K562 (cell line): ENCODE data around the gene HSF5. TPM values are rescaled to one million over a fixed set of nuclear protein-coding genes. Genes with fewer than 3 reads are reported as not detected.

Experiments used
- ATAC-seq: fragments of 200-7000 bp; cut with Tn5 transposase; 3 replicates; pipeline ENCODE4 v1.9.1; 2020; ENCODE audit warnings: moderate library complexity
- BruUV-seq: library from RNA; stranded (reverse); fragments of 400-500 nt; replicated peaks from 2 replicates; lab custom pipeline; 2021; lab: Mats Ljungman, UMichigan
- CTCF ChIA-PET: fragments of 300-600 bp; formaldehyde crosslinking; extraction: SDS; loops from one replicate; lab custom pipeline; 2021; ENCODE audit warnings: low intra/inter-chr PET ratio; lab: Yijun Ruan, JAX
- POLR2A ChIA-PET: fragments of 300-600, 350-650 bp; sonication (Branson Sonifier 250); formaldehyde crosslinking; extraction: SDS; loops from one replicate; lab custom pipeline; 2021; ENCODE audit warnings: antibody characterized with exemption, inconsistent platforms; lab: Yijun Ruan, JAX
- DNase-seq, 4 experiments: peaks; one replicate each; pipeline versions ENCODE4 v3.0.0 to v3.0.0-alpha.2; 2011 to 2018; ENCODE audit warnings: low spot score in 3 of 4, mixed read lengths in 3 of 4; ENCODE audit errors: extremely low read depth in 1 of 4
- FAIRE-seq: peaks from 2 replicates; lab custom pipeline; 2011; peaks lifted over from hg19 to GRCh38; lab: Jason Lieb, UNC
- H2AFZ ChIP-seq: 2 replicates; pipeline ENCODE4 v1.6.0; 2011; ENCODE audit warnings: low read depth, low read length, control low read depth, inconsistent platforms
- H3K27ac ChIP-seq: fragments of 200-600 bp; 3 replicates; pipeline ENCODE4 v1.8.0; 2011; ENCODE audit warnings: low read depth, mild to moderate bottlenecking, control low read depth, inconsistent platforms, low read length, moderate library complexity, mixed read lengths; ENCODE audit errors: extremely low read depth
- H3K27me3 ChIP-seq, 2 experiments: fragments of 300-600 bp in 1 of 2; 2 replicates in 1 of 2; 3 replicates in 1 of 2; pipeline versions ENCODE4 v1.6.0 to v1.8.0; 2011; ENCODE audit warnings: inconsistent platforms in 2 of 2, low read length in 2 of 2, mild to moderate bottlenecking in 1 of 2, mixed read lengths in 1 of 2, moderate library complexity in 1 of 2; ENCODE audit not compliant: control insufficient read depth in 2 of 2, insufficient read depth in 2 of 2
- H3K36me3 ChIP-seq: fragments of 300-600 bp; 3 replicates; pipeline ENCODE4 v1.8.0; 2011; ENCODE audit warnings: mild to moderate bottlenecking, low read length, inconsistent platforms; ENCODE audit not compliant: control insufficient read depth, insufficient read depth
- H3K4me1 ChIP-seq, 2 experiments: fragments of 200-600 bp in 1 of 2; replicated peaks in 1 of 2; 2 replicates in 1 of 2; 3 replicates in 1 of 2; pipeline versions ENCODE4 v1.5.1 to v1.8.0; 2011; ENCODE audit warnings: inconsistent platforms in 2 of 2, low read length in 2 of 2, mild to moderate bottlenecking in 1 of 2, mixed read lengths in 1 of 2, moderate library complexity in 1 of 2; ENCODE audit not compliant: control insufficient read depth in 2 of 2, insufficient read depth in 2 of 2
- H3K4me2 ChIP-seq: 2 replicates; pipeline ENCODE4 v1.6.1; 2011; ENCODE audit warnings: low read length, control low read depth, inconsistent platforms, mixed read lengths; ENCODE audit not compliant: insufficient read depth
- H3K4me3 ChIP-seq: fragments of 200-600 bp; sonication (generic), shearing (Covaris generic); 2 replicates; pipeline ENCODE4 v1.5.1; 2016; ENCODE audit warnings: control low read depth, inconsistent platforms
- H3K79me2 ChIP-seq: fragments of 200-600 bp; 3 replicates; pipeline ENCODE4 v1.8.0; 2011; ENCODE audit warnings: low read length, inconsistent platforms; ENCODE audit not compliant: control insufficient read depth, insufficient read depth
- H3K9ac ChIP-seq, 2 experiments: 2 replicates each; pipeline versions ENCODE4 v1.6.0 to v1.6.1; 2011; ENCODE audit warnings: low read depth in 2 of 2, low read length in 2 of 2, control low read depth in 1 of 2, inconsistent platforms in 1 of 2, mild to moderate bottlenecking in 1 of 2, mixed read lengths in 1 of 2; ENCODE audit not compliant: insufficient read depth in 1 of 2
- H3K9me1 ChIP-seq: one replicate; pipeline ENCODE4 v1.6.0; 2011; ENCODE audit warnings: inconsistent platforms, mild to moderate bottlenecking, low read length, moderate library complexity; ENCODE audit not compliant: control insufficient read depth, insufficient read depth
- H3K9me3 ChIP-seq: replicated peaks from 2 replicates; pipeline ENCODE4 v1.5.1; 2011; ENCODE audit warnings: low read depth, low read length, inconsistent platforms; ENCODE audit not compliant: control insufficient read depth, insufficient read depth
- H4K20me1 ChIP-seq: replicated peaks from 2 replicates; pipeline ENCODE4 v1.6.1; 2011; ENCODE audit warnings: low read length, inconsistent platforms, mixed read lengths; ENCODE audit not compliant: control insufficient read depth, insufficient read depth
- CBX2 ChIP-seq: fragments of 200-600 bp; sonication (generic); IDR thresholded peaks from one replicate; pipeline ENCODE4 v1.6.1; 2012; ENCODE audit warnings: mild to moderate bottlenecking, low read length, inconsistent platforms; ENCODE audit not compliant: insufficient read depth, poor library complexity, severe bottlenecking
- HDAC1 ChIP-seq, 2 experiments: fragments of 450-650 bp; IDR thresholded peaks; 2 replicates each; pipeline ENCODE4 v1.6.1; 2016 to 2017; ENCODE audit warnings: inconsistent platforms in 1 of 2, mild to moderate bottlenecking in 1 of 2, moderate library complexity in 1 of 2
- KDM5B ChIP-seq: fragments of 200-600 bp; sonication (generic); IDR thresholded peaks from 2 replicates; pipeline ENCODE4 v1.6.1; 2012; ENCODE audit warnings: low read depth, mild to moderate bottlenecking, moderate library complexity, low read length, control low read depth, inconsistent platforms; ENCODE audit not compliant: insufficient replicate concordance
- POLR2B ChIP-seq: fragments of 450-650 bp; IDR thresholded peaks from 2 replicates; pipeline ENCODE4 v1.6.1; 2018; ENCODE audit warnings: low read depth; ENCODE audit not compliant: partially characterized antibody
- SMARCC2 ChIP-seq: fragments of 450-650 bp; IDR thresholded peaks from 2 replicates; pipeline ENCODE4 v1.6.1; 2017; ENCODE audit warnings: antibody characterized with exemption, moderate library complexity, mild to moderate bottlenecking, low read depth
- ZFX ChIP-seq: sonication (generic); formaldehyde crosslinking; IDR thresholded peaks from 2 replicates; pipeline ENCODE4 v1.8.0; 2022; ENCODE audit warnings: mild to moderate bottlenecking, missing genetic modification reagents, moderate library complexity
- WGBS: fragments of 100-300 bp; shearing (Covaris generic); methylation state at CpG from one replicate; pipeline ENCODE4 v1.1.6; 2016; ENCODE audit warnings: low coverage, mixed read lengths; ENCODE audit not compliant: insufficient coverage; ENCODE audit errors: missing lambda C conversion rate; 5-methylcytosine and 5-hydroxymethylcytosine counted together
- in situ Hi-C: fragments of 300-500 bp; cut with MboI; formaldehyde crosslinking; loops from 4 replicates; pipeline ENCODE4 v1.15.0; 2018; ENCODE audit warnings: inconsistent platforms, mixed read lengths
- intact Hi-C: fragments of 100-400 bp; cut with micrococcal nuclease; formaldehyde crosslinking; loops from 2 replicates; pipeline ENCODE4 v1.14.2; 2022
- polyA plus RNA-seq, 8 experiments: library from polyadenylated mRNA; depleted of rRNA in 4 of 8; stranded (reverse) in 5 of 8; unstranded in 3 of 8; fragments of >200 nt; fragmentation: Nextera tagmentation in 2 of 8; fragmentation: Illumina TruSeq in 1 of 8; extraction: Ambion mirVana in 2 of 8; extraction: Trizol in 1 of 8; gene quantifications; 2 replicates each; pipeline versions ENCODE4 v1.2.1 to v1.2.3, GENCODE V29; 2011 to 2014; ENCODE audit warnings: inconsistent platforms in 1 of 8, missing spikeins in 1 of 8
- total RNA-seq, 7 experiments: library from RNA; depleted of rRNA in 6 of 7; stranded (reverse); fragments of >200 nt in 6 of 7; fragmentation: Illumina TruSeq in 2 of 7; extraction: Trizol in 2 of 7; gene quantifications; 2 replicates each; pipeline versions ENCODE4 v1.2.1 to v1.2.3, GENCODE V29; 2011 to 2021; ENCODE audit warnings: low replicate concordance in 1 of 7
- TF ChIP-seq, protein P1 (sequence below): fragments of 250-450 bp; sonication (Bioruptor Pico); IDR thresholded peaks from 2 replicates; pipeline ENCODE4 v1.5.0; 2021; ENCODE audit warnings: mild to moderate bottlenecking, borderline replicate concordance
- TF ChIP-seq, protein P2 (sequence below): fragments of 150-350 bp; IDR thresholded peaks from 2 replicates; pipeline ENCODE4 v1.6.1; 2014; ENCODE audit warnings: low read depth, mild to moderate bottlenecking, low read length, borderline replicate concordance

HSF5 gene
- total and polyA plus RNA-seq, 9 of the 15 experiments (the other 6 are each of a cell fraction or from before 2014, with no cell fraction given) = 0.04 TPM; not detected in 8

DNA sequence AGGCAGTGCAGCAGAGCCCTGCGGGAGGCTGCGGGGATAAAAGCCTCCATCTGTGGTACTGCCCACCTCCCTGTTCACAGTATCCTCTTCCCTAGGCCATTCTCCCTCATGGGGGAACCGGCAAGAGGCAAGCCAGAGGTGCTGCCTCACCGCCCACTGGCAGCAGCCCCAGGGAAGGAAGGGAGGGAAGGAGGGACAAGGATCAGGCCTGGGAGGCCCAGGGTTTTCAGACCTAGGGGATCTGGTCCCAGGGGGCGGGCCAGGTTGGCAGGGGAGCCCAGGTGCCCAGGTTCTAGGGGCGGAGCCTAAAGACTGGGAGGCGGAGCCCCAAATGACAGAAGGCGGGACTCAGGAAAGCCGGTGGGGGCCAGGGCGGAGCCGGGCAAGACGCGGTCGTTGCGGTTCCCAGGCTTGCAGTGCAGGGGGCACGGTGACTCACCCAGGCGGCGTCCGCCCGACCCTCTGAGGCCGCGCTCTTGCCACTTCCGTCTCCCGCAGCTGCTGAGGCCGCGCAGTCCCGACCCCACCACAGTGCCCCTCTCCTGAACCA is 29.2 kb upstream of the HSF5 start (continued):
- TF ChIP-seq HDAC1 (IDR thresholded peaks at IDR 0.05) (peak in 1 of 2 experiments; percentile 67; a peak in 1 of 4 replicates), POLR2B (peak; percentile 44)
- TF ChIP-seq, protein P1, sequence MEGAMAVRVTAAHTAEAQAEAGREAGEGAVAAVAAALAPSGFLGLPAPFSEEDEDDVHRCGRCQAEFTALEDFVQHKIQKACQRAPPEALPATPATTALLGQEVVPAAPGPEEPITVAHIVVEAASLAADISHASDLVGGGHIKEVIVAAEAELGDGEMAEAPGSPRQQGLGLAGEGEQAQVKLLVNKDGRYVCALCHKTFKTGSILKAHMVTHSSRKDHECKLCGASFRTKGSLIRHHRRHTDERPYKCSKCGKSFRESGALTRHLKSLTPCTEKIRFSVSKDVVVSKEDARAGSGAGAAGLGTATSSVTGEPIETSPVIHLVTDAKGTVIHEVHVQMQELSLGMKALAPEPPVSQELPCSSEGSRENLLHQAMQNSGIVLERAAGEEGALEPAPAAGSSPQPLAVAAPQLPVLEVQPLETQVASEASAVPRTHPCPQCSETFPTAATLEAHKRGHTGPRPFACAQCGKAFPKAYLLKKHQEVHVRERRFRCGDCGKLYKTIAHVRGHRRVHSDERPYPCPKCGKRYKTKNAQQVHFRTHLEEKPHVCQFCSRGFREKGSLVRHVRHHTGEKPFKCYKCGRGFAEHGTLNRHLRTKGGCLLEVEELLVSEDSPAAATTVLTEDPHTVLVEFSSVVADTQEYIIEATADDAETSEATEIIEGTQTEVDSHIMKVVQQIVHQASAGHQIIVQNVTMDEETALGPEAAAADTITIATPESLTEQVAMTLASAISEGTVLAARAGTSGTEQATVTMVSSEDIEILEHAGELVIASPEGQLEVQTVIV = no peak

DNA sequence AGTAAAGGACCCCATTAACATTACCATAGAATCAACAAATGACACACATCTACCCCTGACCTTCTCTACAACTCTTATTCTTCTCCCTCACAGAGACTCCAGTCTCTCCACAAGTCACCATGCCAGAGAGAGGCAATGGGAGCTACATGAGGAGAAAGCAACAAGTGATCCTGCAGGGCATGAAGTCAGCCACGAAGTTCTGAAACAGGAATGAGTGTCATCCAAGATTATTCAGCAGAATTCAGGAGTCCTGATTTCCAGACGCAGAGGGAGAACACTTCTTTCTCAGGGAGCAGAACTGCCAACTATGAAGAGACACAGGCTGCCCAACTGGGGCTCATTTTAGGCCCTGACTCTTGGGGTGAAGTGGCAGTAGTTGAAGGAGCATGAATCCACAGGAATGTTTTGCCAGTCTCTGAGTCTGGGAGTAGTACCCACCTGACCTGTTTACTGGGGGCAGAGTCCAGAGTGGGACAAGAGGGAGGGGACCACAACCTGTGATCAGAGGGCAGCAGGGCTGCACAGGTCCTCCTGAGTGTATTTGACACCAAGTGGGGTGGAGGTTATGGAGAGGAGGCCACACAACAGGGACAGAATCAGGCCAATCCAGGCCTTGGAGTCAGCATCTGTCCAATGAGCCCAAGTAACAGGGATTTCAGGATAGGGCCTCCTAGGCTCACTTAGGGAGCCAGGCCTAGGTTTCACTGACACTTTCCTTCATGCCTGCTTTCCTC is 28.6 kb upstream of the HSF5 start:
- peak overlapping the region; percentile 97 for H3K4me2 ChIP-seq
- H3K4me1 ChIP-seq = peaks cover 29 to 31% of the 10 kb centered on the region in 2 experiments
- H3K9me3 ChIP-seq = no peaks in the 10 kb centered on the region
- in situ Hi-C loops (no loop called here), intact Hi-C loops (loop anchor here (5.0 kb wide), 1 partner anchor 60 kb away; no protein-coding TSS in a partner anchor)
- DNase-seq = no peak
- no peak for ATAC-seq
- ChIA-PET CTCF (no interaction called here), POLR2A (interaction anchor here (0.6 to 2.9 kb wide), 6 partner anchors 11 to 183 kb away, joined by 3 to 35 read pairs (median 6); no protein-coding TSS in a partner anchor)
- peak overlapping the region; percentile 83 for H3K4me3 ChIP-seq
- H3K36me3 ChIP-seq = peaks cover 24% of the 10 kb centered on the region
- peaks cover 27% of the 10 kb centered on the region for H3K79me2 ChIP-seq
- H3K9me1 ChIP-seq = no peaks in the 10 kb centered on the region
- H4K20me1 ChIP-seq = no peaks in the 10 kb centered on the region
- no peak for FAIRE-seq
- TF ChIP-seq KDM5B = peak; percentile 4
- TF ChIP-seq ZFX (CRISPR knock-in tag) = 0 out of 2 replicates have a peak, but pooled peaks have one; percentile 8
- TF ChIP-seq CBX2 = no peak
- TF ChIP-seq, protein P2, sequence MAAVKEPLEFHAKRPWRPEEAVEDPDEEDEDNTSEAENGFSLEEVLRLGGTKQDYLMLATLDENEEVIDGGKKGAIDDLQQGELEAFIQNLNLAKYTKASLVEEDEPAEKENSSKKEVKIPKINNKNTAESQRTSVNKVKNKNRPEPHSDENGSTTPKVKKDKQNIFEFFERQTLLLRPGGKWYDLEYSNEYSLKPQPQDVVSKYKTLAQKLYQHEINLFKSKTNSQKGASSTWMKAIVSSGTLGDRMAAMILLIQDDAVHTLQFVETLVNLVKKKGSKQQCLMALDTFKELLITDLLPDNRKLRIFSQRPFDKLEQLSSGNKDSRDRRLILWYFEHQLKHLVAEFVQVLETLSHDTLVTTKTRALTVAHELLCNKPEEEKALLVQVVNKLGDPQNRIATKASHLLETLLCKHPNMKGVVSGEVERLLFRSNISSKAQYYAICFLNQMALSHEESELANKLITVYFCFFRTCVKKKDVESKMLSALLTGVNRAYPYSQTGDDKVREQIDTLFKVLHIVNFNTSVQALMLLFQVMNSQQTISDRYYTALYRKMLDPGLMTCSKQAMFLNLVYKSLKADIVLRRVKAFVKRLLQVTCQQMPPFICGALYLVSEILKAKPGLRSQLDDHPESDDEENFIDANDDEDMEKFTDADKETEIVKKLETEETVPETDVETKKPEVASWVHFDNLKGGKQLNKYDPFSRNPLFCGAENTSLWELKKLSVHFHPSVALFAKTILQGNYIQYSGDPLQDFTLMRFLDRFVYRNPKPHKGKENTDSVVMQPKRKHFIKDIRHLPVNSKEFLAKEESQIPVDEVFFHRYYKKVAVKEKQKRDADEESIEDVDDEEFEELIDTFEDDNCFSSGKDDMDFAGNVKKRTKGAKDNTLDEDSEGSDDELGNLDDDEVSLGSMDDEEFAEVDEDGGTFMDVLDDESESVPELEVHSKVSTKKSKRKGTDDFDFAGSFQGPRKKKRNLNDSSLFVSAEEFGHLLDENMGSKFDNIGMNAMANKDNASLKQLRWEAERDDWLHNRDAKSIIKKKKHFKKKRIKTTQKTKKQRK = no peak
- TF ChIP-seq SMARCC2 = no peak
- H3K27me3 ChIP-seq = no peaks in the 10 kb centered on the region
- H3K9ac ChIP-seq = peak overlapping the region; percentile 92 to 95
- 6% methylated on average over 2 of the region's 2 CpGs for WGBS
- peak overlapping the region; percentile 86 for H3K27ac ChIP-seq
- H2AFZ ChIP-seq = peak overlapping the region; percentile 93; the same call in 1 of the 2 replicates
- BruUV-seq = no TSS peak
